Measurements from ENCODE around the gene PPP1R12B. TPM values are rescaled to one million over a fixed set of nuclear protein-coding genes. Genes with fewer than 3 reads are reported as not detected.

Gene PPP1R12B
- total and polyA plus RNA-seq, 4 donors = 6.0 to 122 (median 22.0) TPM

- no peak for ATAC-seq (ENCODE audit: insufficient read depth, low FRiP score)
- no peak for DNase-seq
- WGBS, 2 donors = 79 to 80% methylated on average over 1 of the region's 1 CpG
Observed at GRCh38 chr1:202561240-202561639, 212.7 kb downstream of the PPP1R12B start.

GRCh38 chr1:202561726-202562443 is 213.4 kb downstream of the PPP1R12B start:
- no peak for ATAC-seq (ENCODE audit: insufficient read depth, low FRiP score)
- H3K36me3 ChIP-seq (ENCODE audit: control insufficient read depth in 4 of 4, insufficient read depth in 4 of 4, low read length in 4 of 4) = peaks cover 3 to 15% (median 9%) of the 10 kb centered on the region in 4 donors
- 89 to 90% methylated on average over 2 of the region's 2 CpGs for WGBS, 2 donors
- DNase-seq = no peak
- peaks cover 0 to 14% (median 4%) of the 10 kb centered on the region in 5 donors for H3K4me1 ChIP-seq (ENCODE audit: control insufficient read depth in 5 of 5, insufficient read depth in 5 of 5, low read length in 5 of 5)
- H3K4me3 ChIP-seq = no peak overlapping the region
- peak overlapping the region in 1 of 2 donors; percentile 77 for H3K27ac ChIP-seq (ENCODE audit: low read depth in 1 of 2, low read length in 1 of 2)
- no peaks in the 10 kb centered on the region for H3K9me3 ChIP-seq (ENCODE audit: control insufficient read depth in 4 of 4, insufficient read depth in 3 of 4, low read length in 3 of 4)
- no peak overlapping the region for H3K9ac ChIP-seq (ENCODE audit: insufficient read depth in 1 of 2, low read length in 2 of 2)
- no peak for TF ChIP-seq CTCF (IDR thresholded peaks at IDR 0.05; ENCODE audit: control extremely low read depth, extremely low read depth)
- no peaks in the 10 kb centered on the region for H3K27me3 ChIP-seq (ENCODE audit: control insufficient read depth in 3 of 3, insufficient read depth in 3 of 3, low read length in 2 of 3)

More at GRCh38 chr1:202561240-202561639, 212.7 kb downstream of the PPP1R12B start:
- TF ChIP-seq CTCF (IDR thresholded peaks at IDR 0.05; ENCODE audit: control extremely low read depth, extremely low read depth) = no peak
- Histone ChIP-seq H3K27me3 (ENCODE audit: control insufficient read depth in 3 of 3, insufficient read depth in 3 of 3, low read length in 2 of 3) (no peaks in the 10 kb centered on the region), H3K4me3 (no peak overlapping the region), H3K9ac (ENCODE audit: insufficient read depth in 1 of 2, low read length in 2 of 2) (no peak overlapping the region), H3K4me1 (ENCODE audit: control insufficient read depth in 5 of 5, insufficient read depth in 5 of 5, low read length in 5 of 5) (peaks cover 0 to 10% (median 0%) of the 10 kb centered on the region in 5 donors), H3K27ac (ENCODE audit: low read depth in 1 of 2, low read length in 1 of 2) (no peak overlapping the region), H3K36me3 (ENCODE audit: control insufficient read depth in 4 of 4, insufficient read depth in 4 of 4, low read length in 4 of 4) (peaks cover 3 to 15% (median 9%) of the 10 kb centered on the region in 4 donors), H3K9me3 (ENCODE audit: control insufficient read depth in 4 of 4, insufficient read depth in 3 of 4, low read length in 3 of 4) (no peaks in the 10 kb centered on the region)

GRCh38 chr1:202562444-202563060 is 214.1 kb downstream of the PPP1R12B start:
- H3K4me3 ChIP-seq = no peak overlapping the region
- no peak overlapping the region for H3K9ac ChIP-seq (ENCODE audit: insufficient read depth in 1 of 2, low read length in 2 of 2)
- peaks cover 3 to 15% (median 9%) of the 10 kb centered on the region in 4 donors for H3K36me3 ChIP-seq (ENCODE audit: control insufficient read depth in 4 of 4, insufficient read depth in 4 of 4, low read length in 4 of 4)
- ATAC-seq (ENCODE audit: insufficient read depth, low FRiP score) (no peak), DNase-seq (no peak)
- no peak for TF ChIP-seq CTCF (IDR thresholded peaks at IDR 0.05; ENCODE audit: control extremely low read depth, extremely low read depth)
- H3K4me1 ChIP-seq (ENCODE audit: control insufficient read depth in 5 of 5, insufficient read depth in 5 of 5, low read length in 5 of 5) = peaks cover 0 to 19% (median 5%) of the 10 kb centered on the region in 5 donors
- H3K27me3 ChIP-seq (ENCODE audit: control insufficient read depth in 3 of 3, insufficient read depth in 3 of 3, low read length in 2 of 3) = no peaks in the 10 kb centered on the region
- no peaks in the 10 kb centered on the region for H3K9me3 ChIP-seq (ENCODE audit: control insufficient read depth in 4 of 4, insufficient read depth in 3 of 4, low read length in 3 of 4)
- 80 to 91% methylated on average over 13 of the region's 13 CpGs for WGBS, 2 donors
- H3K27ac ChIP-seq (ENCODE audit: low read depth in 1 of 2, low read length in 1 of 2) = no peak overlapping the region
